NK-92 (cell line): ENCODE measurements around the gene FRMD5.
"Not testable (repeated sequence)": the region's sequence is repeated elsewhere in the genome, so short reads cannot be mapped to it uniquely, and the experiment has no call there.

Experiments
- DNase-seq: peaks from one replicate; lab custom pipeline; 2025; ENCODE audit not compliant: unreplicated experiment; lab: John Stamatoyannopoulos, UW

The FRMD5 gene

DNA sequence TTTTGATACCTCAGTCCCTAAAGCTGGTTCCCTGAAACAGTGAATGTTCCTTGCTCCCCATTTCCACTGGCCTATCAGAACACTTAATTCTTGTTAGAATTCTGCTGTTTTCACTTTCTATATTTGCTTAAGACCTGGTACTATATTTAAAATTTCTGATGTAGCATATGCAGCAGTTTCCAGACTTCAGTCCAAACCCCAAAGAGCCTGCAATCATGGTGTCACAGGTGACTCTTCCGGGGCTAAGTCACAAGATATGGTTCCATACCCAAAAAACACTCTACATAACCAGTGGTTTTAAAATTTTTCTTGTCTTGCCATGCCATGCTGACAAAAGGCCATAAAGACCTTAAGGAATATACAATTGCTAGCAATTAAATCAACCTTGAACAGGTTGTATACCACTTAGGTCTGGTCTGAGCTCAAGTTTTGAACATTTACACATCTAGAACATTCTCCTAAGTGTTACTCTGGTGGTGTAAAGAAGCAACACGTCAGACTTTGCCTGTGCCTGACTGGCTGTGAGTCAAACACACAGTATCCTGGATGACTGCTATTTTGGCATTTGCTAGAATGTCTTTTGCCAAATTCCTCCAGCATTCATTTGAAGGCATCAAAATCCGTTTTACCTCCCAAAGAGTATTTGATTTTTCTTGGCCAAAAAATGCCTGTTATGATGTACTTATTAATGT, 160.0 kb downstream of the FRMD5 start:
- DNase-seq, result no peak

DNA sequence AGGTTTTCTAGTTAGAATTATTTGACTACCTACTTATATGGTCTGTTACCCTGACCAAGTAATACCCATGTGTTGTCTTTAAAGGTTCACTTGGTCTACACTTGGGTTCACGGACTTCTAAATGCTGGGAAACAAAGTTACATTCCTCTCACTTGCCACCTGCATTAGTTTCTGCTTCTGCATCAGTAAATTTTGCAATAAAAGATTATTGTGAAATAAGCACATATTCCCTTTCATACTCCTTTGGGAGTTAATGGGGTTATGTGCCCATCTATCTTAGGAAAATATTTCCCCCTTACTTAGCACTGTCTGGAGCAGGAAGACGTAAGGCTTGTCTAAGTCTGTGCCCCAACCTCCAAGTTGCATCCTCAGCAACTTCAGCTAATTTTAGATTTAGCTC, 160.7 kb downstream of the FRMD5 start:
- DNase-seq, result no peak

- no peak for DNase-seq
Measured at GRCh38 chr15:44033894-44034293, 161.2 kb downstream of the FRMD5 start.

DNA sequence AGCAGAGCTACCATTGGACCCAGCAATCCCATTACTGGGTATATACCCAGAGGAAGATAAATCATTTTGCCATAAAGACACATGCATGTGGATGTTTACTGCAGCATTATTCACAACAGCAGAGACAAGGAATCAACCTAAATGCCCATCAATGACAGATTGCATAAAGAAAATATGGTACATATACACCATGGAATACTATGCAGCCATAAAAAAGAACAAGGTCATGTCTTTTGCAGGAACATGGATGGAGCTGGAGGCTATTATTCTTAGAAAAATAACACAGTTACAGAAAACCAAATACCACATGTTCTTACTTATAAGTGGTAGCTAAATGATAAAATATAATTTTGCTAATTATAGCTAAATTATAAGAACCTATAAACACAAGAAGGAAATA, 162.3 kb downstream of the FRMD5 start:
- not testable (repeated sequence) for DNase-seq

GRCh38 chr15:44029940-44030568, 165.0 kb downstream of the FRMD5 start:
- no peak for DNase-seq

- DNase-seq, result no peak
Measured at GRCh38 chr15:44029003-44029402, 166.1 kb downstream of the FRMD5 start.

DNA sequence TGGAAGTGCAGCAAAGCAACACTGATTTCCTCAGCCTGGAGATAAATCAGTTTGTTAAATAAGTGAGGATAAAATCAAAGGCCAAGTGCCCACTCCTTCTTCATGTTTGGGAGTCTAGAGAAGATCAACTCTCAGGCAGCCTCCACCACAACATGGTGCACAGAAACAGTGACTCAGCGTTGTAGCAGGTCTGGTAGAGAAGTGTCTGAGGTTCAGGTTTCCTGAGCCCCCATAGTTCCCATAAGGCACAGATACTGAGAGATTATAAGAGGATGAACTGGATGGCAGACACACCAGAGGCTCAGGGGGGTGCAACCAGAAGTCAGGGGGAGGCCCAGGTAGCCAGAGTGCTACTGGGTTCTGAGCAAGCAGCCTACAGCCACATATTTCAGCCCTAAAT, 166.7 kb downstream of the FRMD5 start:
- no peak for DNase-seq

DNA sequence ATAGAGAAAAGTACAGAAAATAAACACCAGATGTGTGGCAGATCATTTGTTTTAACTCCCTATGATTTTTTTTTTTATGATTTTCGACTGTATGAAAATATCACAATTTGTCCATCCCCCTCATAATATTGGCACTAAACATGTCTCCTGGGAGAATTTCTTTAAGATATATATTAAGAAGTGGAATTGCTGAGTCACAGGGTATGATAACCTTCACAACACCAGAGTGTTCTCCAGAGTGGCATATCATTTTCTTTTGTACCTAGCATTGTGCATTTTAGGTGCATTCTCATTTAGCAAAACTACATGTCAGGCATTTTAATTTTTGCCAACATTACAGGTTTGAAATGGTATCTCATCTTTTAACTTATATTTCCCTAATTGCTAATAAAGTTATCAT, 170.9 kb downstream of the FRMD5 start:
- DNase-seq, result no peak

DNA sequence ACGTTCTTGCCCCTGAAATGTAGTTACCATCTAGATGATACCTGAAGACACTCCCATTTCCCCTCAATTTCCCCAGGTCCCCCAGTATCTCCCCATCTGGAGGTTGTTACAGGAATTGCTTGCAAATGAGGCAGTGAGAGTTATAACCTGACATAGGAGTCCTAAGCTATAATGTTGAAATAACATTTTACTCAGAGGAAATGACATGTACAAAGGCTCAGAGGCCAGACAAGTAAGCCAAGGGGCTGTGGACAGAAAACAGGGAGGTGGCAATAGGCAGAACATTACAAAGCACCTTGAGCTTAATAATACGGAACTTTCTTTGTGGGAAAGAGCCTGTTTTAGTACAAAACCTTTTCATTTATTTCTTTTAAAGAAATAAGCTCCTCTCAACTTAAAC, 171.9 kb downstream of the FRMD5 start:
- no peak for DNase-seq

- no peak for DNase-seq
Measured at GRCh38 chr15:44018151-44018550, 176.9 kb downstream of the FRMD5 start.

GRCh38 chr15:44015545-44016305, 179.3 kb downstream of the FRMD5 start:
- no peak for DNase-seq

DNA sequence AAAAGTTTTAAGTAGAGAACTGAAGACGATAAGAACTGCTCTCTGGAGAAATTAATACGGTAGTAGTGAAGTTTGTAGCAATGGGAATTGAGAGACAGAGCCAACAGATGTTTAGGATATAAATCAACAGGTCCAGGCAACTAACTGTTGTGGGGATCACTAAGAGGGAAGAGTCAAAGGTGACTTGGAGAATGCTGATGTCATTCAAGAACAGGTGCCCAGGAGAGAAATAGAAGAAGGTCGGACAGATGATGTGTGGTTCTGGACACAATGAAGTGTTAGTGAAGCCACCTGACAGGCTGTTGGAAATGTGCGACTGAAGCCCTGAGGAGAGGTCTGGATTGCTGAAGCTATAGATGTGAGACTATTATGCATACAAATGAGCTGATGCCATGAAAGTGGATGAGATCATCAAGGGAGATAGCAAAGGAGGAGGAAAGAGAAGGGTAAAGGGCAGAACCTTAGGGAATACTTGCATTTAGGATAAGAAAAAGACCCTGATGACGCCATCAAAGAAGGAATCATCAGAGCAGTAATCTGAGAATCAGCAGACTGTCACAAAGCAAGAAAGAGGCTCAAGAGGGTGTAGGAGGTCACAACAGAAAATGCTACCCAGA, 183.7 kb downstream of the FRMD5 start:
- DNase-seq, result no peak

DNA sequence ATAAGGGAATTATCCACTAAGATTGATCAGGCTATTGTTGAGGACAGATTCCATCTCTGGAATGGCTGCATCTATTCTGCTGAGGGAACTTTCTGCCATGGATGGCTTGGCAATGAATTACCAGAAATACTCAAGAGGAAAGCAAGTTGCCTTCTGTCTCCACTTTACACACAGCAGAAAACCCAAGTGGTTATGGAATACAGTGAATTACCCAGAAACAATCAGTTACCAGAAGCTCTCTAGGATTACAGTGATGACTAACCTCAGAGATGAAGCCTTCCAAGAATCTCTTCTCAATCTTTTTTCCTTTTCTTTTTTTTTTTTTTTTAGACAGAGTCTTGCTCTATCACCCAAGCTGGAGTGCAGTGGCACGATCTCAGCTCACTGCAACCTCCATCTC, 185.0 kb downstream of the FRMD5 start:
- DNase-seq, result no peak

DNA sequence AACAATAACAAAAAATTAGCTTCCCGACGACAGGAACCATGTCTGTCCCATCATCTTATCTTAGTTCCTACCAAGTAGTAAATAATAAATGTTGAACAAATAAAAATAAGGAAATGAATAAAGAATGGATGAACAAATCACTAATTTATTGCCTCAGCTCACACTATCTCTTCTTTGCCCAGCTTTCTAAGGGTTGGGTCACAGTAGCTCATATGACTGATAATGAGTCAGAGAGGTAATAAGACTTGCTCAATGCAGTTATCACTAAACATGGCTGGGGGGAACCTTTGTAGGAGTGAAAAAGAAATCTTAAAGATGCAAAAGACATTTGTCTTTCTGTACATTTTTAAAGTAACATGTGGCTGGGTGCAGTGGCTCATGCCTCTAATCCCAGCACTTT, 186.0 kb downstream of the FRMD5 start:
- DNase-seq, result no peak

DNA sequence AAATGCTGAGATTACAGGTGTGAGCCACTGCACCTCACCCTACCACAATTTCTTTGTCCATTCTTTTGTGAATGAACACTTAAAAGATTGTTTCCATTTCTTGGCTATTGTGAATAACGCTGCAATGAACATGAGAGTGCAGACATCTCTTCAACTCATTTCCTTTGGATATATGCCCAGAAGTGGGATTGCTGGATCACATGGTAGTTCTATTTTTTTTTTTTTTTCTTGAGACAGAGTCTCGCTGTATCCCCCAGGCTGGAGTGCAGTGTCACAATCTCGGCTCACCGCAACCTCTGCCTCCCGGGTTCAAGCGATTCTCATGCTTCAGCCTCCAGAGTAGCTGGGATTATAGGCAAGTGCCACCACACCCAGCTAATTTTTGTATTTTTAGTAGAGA, 194.8 kb downstream of the FRMD5 start:
- DNase-seq, result not testable (repeated sequence)

DNA sequence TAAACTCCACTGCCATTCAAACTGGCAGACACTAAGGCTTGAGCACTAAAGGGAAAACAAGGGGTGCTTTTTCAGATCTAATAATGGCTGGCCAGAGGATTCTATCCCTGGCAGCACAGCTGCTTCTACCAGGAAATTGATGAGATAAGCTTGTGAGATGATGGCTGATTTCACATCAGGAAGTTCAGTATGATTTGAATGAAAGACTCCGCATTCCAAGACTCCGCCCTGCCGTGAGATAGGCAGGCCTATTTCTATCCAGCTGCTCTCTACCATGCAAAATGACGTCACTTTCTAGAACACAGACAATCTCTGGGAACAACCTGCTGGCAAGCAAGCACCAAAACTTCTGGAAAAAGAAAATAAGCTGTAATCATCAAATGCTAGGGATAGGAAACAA, 196.5 kb downstream of the FRMD5 start:
- no peak for DNase-seq

DNA sequence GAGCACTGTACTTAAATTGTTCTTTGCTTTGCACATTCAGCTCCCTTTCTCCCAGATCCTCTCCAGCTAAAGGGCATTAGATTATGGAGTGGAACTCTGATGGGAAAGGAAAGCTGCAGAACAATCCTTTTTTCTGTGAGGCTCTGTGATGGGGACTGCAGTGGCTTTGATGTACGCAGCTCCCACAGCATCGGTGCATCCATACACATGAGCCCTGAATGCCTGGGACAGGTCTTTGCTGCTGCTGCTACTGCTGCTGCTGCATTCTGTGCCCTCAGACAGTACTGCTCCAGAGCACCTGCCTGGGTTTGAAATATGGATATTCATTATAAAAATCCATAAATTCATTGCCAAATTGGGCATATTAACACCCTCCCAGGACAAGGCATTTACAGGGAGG, 203.9 kb downstream of the FRMD5 start:
- no peak for DNase-seq

DNA sequence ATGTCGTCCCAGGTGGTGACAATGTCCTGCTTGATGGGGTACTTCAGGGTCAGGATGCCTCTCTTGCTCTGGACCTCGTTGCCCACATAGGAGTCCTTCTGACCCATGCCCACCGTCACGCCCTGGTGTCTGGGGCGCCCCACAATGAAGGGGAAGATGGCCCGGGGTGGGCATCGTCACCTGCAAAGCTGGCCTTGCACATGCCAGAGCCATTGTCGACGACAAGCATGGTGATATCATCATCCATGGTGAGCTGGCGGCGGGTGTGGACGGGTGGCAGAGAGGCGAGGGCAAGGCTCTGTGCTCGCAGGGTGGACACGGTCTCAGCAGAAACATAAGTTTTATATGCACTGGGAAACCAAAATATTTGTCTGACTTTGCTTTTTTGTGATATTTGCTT, 205.1 kb downstream of the FRMD5 start:
- no peak for DNase-seq

- no peak for DNase-seq
Measured at GRCh38 chr15:43988900-43989299, 206.2 kb downstream of the FRMD5 start.

- no peak for DNase-seq
Measured at GRCh38 chr15:43987924-43988323, 207.1 kb downstream of the FRMD5 start.

GRCh38 chr15:43985976-43986680, 208.9 kb downstream of the FRMD5 start:
- no peak for DNase-seq
